Endothelial cell of umbilical vein (primary cell): ENCODE results near the gene SLC7A6. TPM values are rescaled to one million over a fixed set of nuclear protein-coding genes. Genes with fewer than 3 reads are reported as not detected.

Experiments
- microRNA-seq: library from miRNA; unstranded; fragments of <30 nt; microRNA quantifications from one replicate; pipeline ENCODE4 v1.2.0, GENCODE V29; 2021; ENCODE audit warnings: borderline number of aligned reads, borderline replicate concordance
- polyA plus RNA-seq, 4 experiments: library from polyadenylated mRNA; depleted of rRNA in 3 of 4; stranded (reverse) in 3 of 4; unstranded in 1 of 4; fragments of >200 nt; gene quantifications; 2 replicates each; pipeline versions ENCODE4 v1.2.1 to v1.2.3, GENCODE V29; 2011 to 2012; ENCODE audit warnings: missing spikeins in 1 of 4
- small RNA-seq: library from RNA; depleted of rRNA; stranded (forward); fragments of <200 nt; gene quantifications from one replicate; pipeline ENCODE3, GENCODE V24; 2012; ENCODE audit warnings: low replicate concordance, low read depth; ENCODE audit not compliant: insufficient read depth, insufficient read length
- total RNA-seq: library from RNA; stranded (reverse); gene quantifications from 2 replicates; pipeline ENCODE4 v1.2.3, GENCODE V29; 2021

SLC7A6 gene
- total and polyA plus RNA-seq, 2 donors (not counting 3 experiments of a cell fraction or from before 2014, with no cell fraction given), result 68.0 to 86.5 TPM

Small RNA genes lying within 50 kb of the gene (microRNA-seq; reads per million reads assigned to microRNA genes)
- gene MIR6773, result not detected

Small RNA genes lying within 50 kb of the gene (small RNA-seq; reads per million reads assigned to genes)
- gene RNU4-30P (not detected), gene RNU6-1262P (not detected)

Other genes with a start within 250 kb of the SLC7A6 start
- not detected in 2 replicates for gene DPEP2NB, start 248.6 kb upstream of the SLC7A6 start, total RNA-seq
- gene DPEP2NB, start 248.6 kb upstream of the SLC7A6 start, polyA plus RNA-seq, result not detected in 2 replicates
- 7.9 and 8.4 TPM in 2 replicates for gene DDX28, start 241.3 kb upstream of the SLC7A6 start, total RNA-seq
- 12.5 and 14.9 TPM in 2 replicates for gene DDX28, start 241.3 kb upstream of the SLC7A6 start, polyA plus RNA-seq
- gene DUS2, start 241.2 kb upstream of the SLC7A6 start, total RNA-seq, result 20.3 and 21.7 TPM in 2 replicates
- 14.7 and 16.4 TPM in 2 replicates for gene DUS2, start 241.2 kb upstream of the SLC7A6 start, polyA plus RNA-seq
- gene NFATC3, start 179.2 kb upstream of the SLC7A6 start, total RNA-seq, result 30.5 and 33.1 TPM in 2 replicates
- 15.6 and 15.8 TPM in 2 replicates for gene NFATC3, start 179.2 kb upstream of the SLC7A6 start, polyA plus RNA-seq
- 0.66 and 0.99 TPM in 2 replicates for gene ESRP2, start 28.4 kb upstream of the SLC7A6 start, total RNA-seq
- 0.57 and 0.70 TPM in 2 replicates for gene ESRP2, start 28.4 kb upstream of the SLC7A6 start, polyA plus RNA-seq
- gene PLA2G15, start 19.2 kb upstream of the SLC7A6 start, total RNA-seq, result 24.0 and 24.3 TPM in 2 replicates
- 41.8 and 45.4 TPM in 2 replicates for gene PLA2G15, start 19.2 kb upstream of the SLC7A6 start, polyA plus RNA-seq
- 22.0 and 22.9 TPM in 2 replicates for gene SLC7A6OS, start 46.4 kb downstream of the SLC7A6 start, total RNA-seq
- 7.1 and 8.3 TPM in 2 replicates for gene SLC7A6OS, start 46.4 kb downstream of the SLC7A6 start, polyA plus RNA-seq
- 33.8 and 43.4 TPM in 2 replicates for gene PRMT7, start 46.5 kb downstream of the SLC7A6 start, total RNA-seq
- gene PRMT7, start 46.5 kb downstream of the SLC7A6 start, polyA plus RNA-seq, result 54.6 and 57.9 TPM in 2 replicates
- not detected in 2 replicates for gene SMPD3, start 184.0 kb downstream of the SLC7A6 start, total RNA-seq
- gene SMPD3, start 184.0 kb downstream of the SLC7A6 start, polyA plus RNA-seq, result not detected in 2 replicates